Islet precursor cell (in vitro differentiated cells): ENCODE measurements around the gene NTM.
"Not testable (repeated sequence)": the region's sequence is repeated elsewhere in the genome, so short reads cannot be mapped to it uniquely, and the experiment has no call there.

ENCODE experiments used
- DNase-seq: peaks from one replicate; pipeline ENCODE4 v3.0.0-alpha.2; 2018

NTM gene

GRCh38 chr11:131677828-131678470 lies 307.5 kb downstream of the NTM start:
- no peak for DNase-seq

GRCh38 chr11:131678658-131679340 lies 308.4 kb downstream of the NTM start:
- DNase-seq: no peak

- not testable (repeated sequence) for DNase-seq
These were observed 310.0 kb downstream of the NTM start for GRCh38 chr11:131680448-131680847.

GRCh38 chr11:131681920-131682319 lies 311.5 kb downstream of the NTM start:
- no peak for DNase-seq

GRCh38 chr11:131682373-131683015 lies 312.1 kb downstream of the NTM start:
- peak; percentile 44 for DNase-seq

GRCh38 chr11:131683131-131683530 lies 312.7 kb downstream of the NTM start:
- DNase-seq: peak; percentile 12

GRCh38 chr11:131683666-131684065 lies 313.3 kb downstream of the NTM start:
- DNase-seq: peak; percentile 22

GRCh38 chr11:131684111-131685060 lies 314.0 kb downstream of the NTM start:
- peak; percentile 65 for DNase-seq

GRCh38 chr11:131685206-131685605 lies 314.8 kb downstream of the NTM start:
- peak; percentile 41 for DNase-seq

GRCh38 chr11:131685906-131686305 lies 315.5 kb downstream of the NTM start:
- DNase-seq: no peak

GRCh38 chr11:131686836-131687235 lies 316.4 kb downstream of the NTM start:
- peak; percentile 45 for DNase-seq

GRCh38 chr11:131687291-131688047 lies 317.1 kb downstream of the NTM start:
- peak; percentile 48 for DNase-seq

GRCh38 chr11:131688048-131688693 lies 317.8 kb downstream of the NTM start:
- DNase-seq: peak; percentile 85

- peak; percentile 34 for DNase-seq
These were observed 318.9 kb downstream of the NTM start for GRCh38 chr11:131689049-131689925.

- DNase-seq: peak; percentile 46
These were observed 319.9 kb downstream of the NTM start for GRCh38 chr11:131690362-131690761.

GRCh38 chr11:131690776-131691175 lies 320.4 kb downstream of the NTM start:
- peak; percentile 22 for DNase-seq

GRCh38 chr11:131691181-131692041 lies 321.0 kb downstream of the NTM start:
- peak; percentile 66 for DNase-seq

- peak; percentile 54 for DNase-seq
These were observed 321.7 kb downstream of the NTM start for GRCh38 chr11:131692151-131692550.

GRCh38 chr11:131692961-131693360 lies 322.5 kb downstream of the NTM start:
- DNase-seq: peak; percentile 37
